SU-DHL-6 (cell line): Measurements from ENCODE around the gene NCKAP1.

Source experiments
- H2AFZ ChIP-seq: fragments of 200-600 bp; sonication (generic); 2 replicates; pipeline ENCODE4 v1.6.1; 2014; ENCODE audit warnings: low read depth, mild to moderate bottlenecking, moderate library complexity, mixed read lengths, antibody characterized with exemption, low read length; ENCODE audit not compliant: severe bottlenecking
- H3F3A ChIP-seq: fragments of 200-600 bp; shearing (Covaris generic); 2 replicates; pipeline ENCODE4 v1.6.0; 2016; ENCODE audit warnings: antibody characterized with exemption, mild to moderate bottlenecking; ENCODE audit not compliant: insufficient read depth
- H3K27ac ChIP-seq: fragments of 200-600 bp; sonication (generic); 2 replicates; pipeline ENCODE4 v1.5.1; 2016; ENCODE audit warnings: low read depth, mild to moderate bottlenecking, low read length, moderate library complexity, mixed read lengths
- H3K27me3 ChIP-seq: fragments of 200-600 bp; sonication (generic), shearing (Covaris generic); 2 replicates; pipeline ENCODE4 v1.6.0; 2014; ENCODE audit warnings: mild to moderate bottlenecking, low read length
- H3K36me3 ChIP-seq: fragments of 200-600 bp; sonication (generic); 2 replicates; pipeline ENCODE4 v1.6.1; 2014; ENCODE audit warnings: mild to moderate bottlenecking, low read length, mixed read lengths
- H3K4me2 ChIP-seq: fragments of 300-600, 200-600 bp; shearing (Covaris generic), sonication (generic); 2 replicates; pipeline ENCODE4 v1.6.0; 2014; ENCODE audit warnings: low read length, low read depth, mild to moderate bottlenecking; ENCODE audit not compliant: poor library complexity, severe bottlenecking
- H3K4me3 ChIP-seq: fragments of 200-600 bp; sonication (generic); 2 replicates; pipeline ENCODE4 v1.5.1; 2014; ENCODE audit warnings: antibody characterized with exemption, low read length, mild to moderate bottlenecking, mixed read lengths; ENCODE audit not compliant: insufficient read depth, poor library complexity, severe bottlenecking
- H3K79me2 ChIP-seq: fragments of 200-600 bp; sonication (generic); 2 replicates; pipeline ENCODE4 v1.6.1; 2014; ENCODE audit warnings: mild to moderate bottlenecking, low read length, moderate library complexity; ENCODE audit not compliant: insufficient read depth
- H3K9ac ChIP-seq: fragments of 200-600 bp; sonication (generic); 2 replicates; pipeline ENCODE4 v1.7.0; 2014; ENCODE audit warnings: mild to moderate bottlenecking, low read length
- H3K9me2 ChIP-seq: fragments of 200-600 bp; sonication (generic); replicated peaks from 2 replicates; pipeline ENCODE4 v1.6.1; 2014; ENCODE audit warnings: low read length; ENCODE audit not compliant: insufficient read depth
- H3K9me3 ChIP-seq: fragments of 200-600 bp; sonication (generic); 2 replicates; pipeline ENCODE4 v1.6.1; 2014; ENCODE audit warnings: low read length, mixed read lengths; ENCODE audit not compliant: insufficient read depth
- H4K20me1 ChIP-seq: fragments of 200-600 bp; sonication (generic); 2 replicates; pipeline ENCODE4 v1.6.1; 2014; ENCODE audit warnings: low read depth, mild to moderate bottlenecking, antibody characterized with exemption, low read length, moderate library complexity, mixed read lengths
- EZH2phosphoT487 ChIP-seq: fragments of 200-600 bp; sonication (generic), shearing (Covaris generic); conservative IDR thresholded peaks from 2 replicates; pipeline ENCODE4 v1.6.1; 2018; ENCODE audit warnings: mild to moderate bottlenecking, antibody characterized with exemption, low read length, moderate library complexity, mixed read lengths
- TF ChIP-seq, protein P1 (sequence below): fragments of 200-600 bp; sonication (generic); IDR thresholded peaks from one replicate; pipeline ENCODE4 v1.5.1; 2017; ENCODE audit warnings: antibody characterized with exemption, mild to moderate bottlenecking, low read length, moderate library complexity; ENCODE audit not compliant: insufficient read depth, poor library complexity, severe bottlenecking

NCKAP1 gene

GRCh38 chr2:182918961-182919652, 119.2 kb downstream of the NCKAP1 start:
- H3K9me3 ChIP-seq = no peaks in the 10 kb centered on the region

GRCh38 chr2:182917924-182918323, 120.3 kb downstream of the NCKAP1 start:
- no peaks in the 10 kb centered on the region for H3K9me2 ChIP-seq
- no peak overlapping the region for H3K4me2 ChIP-seq
- H3K9me3 ChIP-seq = no peaks in the 10 kb centered on the region
- TF ChIP-seq, protein P1, sequence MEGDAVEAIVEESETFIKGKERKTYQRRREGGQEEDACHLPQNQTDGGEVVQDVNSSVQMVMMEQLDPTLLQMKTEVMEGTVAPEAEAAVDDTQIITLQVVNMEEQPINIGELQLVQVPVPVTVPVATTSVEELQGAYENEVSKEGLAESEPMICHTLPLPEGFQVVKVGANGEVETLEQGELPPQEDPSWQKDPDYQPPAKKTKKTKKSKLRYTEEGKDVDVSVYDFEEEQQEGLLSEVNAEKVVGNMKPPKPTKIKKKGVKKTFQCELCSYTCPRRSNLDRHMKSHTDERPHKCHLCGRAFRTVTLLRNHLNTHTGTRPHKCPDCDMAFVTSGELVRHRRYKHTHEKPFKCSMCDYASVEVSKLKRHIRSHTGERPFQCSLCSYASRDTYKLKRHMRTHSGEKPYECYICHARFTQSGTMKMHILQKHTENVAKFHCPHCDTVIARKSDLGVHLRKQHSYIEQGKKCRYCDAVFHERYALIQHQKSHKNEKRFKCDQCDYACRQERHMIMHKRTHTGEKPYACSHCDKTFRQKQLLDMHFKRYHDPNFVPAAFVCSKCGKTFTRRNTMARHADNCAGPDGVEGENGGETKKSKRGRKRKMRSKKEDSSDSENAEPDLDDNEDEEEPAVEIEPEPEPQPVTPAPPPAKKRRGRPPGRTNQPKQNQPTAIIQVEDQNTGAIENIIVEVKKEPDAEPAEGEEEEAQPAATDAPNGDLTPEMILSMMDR = no peak
- TF ChIP-seq EZH2phosphoT487 = no peak
- H2AFZ ChIP-seq = no peak overlapping the region
- H3K27me3 ChIP-seq = no peaks in the 10 kb centered on the region
- H4K20me1 ChIP-seq = no peaks in the 10 kb centered on the region
- H3K9ac ChIP-seq = no peak overlapping the region
- no peaks in the 10 kb centered on the region for H3K36me3 ChIP-seq
- H3F3A ChIP-seq = no peaks in the 10 kb centered on the region
- H3K27ac ChIP-seq = no peak overlapping the region
- no peak overlapping the region for H3K4me3 ChIP-seq
- H3K79me2 ChIP-seq = no peaks in the 10 kb centered on the region

More at GRCh38 chr2:182918961-182919652, 119.2 kb downstream of the NCKAP1 start:
- Histone ChIP-seq H3F3A (no peaks in the 10 kb centered on the region), H3K9me2 (no peaks in the 10 kb centered on the region), H4K20me1 (no peaks in the 10 kb centered on the region), H3K4me3 (no peak overlapping the region), H3K9ac (no peak overlapping the region), H3K4me2 (no peak overlapping the region), H3K79me2 (no peaks in the 10 kb centered on the region), H3K27ac (no peak overlapping the region), H3K27me3 (no peaks in the 10 kb centered on the region), H2AFZ (no peak overlapping the region), H3K36me3 (no peaks in the 10 kb centered on the region)
- TF ChIP-seq, protein P1 = no peak
- no peak for TF ChIP-seq EZH2phosphoT487

DNA sequence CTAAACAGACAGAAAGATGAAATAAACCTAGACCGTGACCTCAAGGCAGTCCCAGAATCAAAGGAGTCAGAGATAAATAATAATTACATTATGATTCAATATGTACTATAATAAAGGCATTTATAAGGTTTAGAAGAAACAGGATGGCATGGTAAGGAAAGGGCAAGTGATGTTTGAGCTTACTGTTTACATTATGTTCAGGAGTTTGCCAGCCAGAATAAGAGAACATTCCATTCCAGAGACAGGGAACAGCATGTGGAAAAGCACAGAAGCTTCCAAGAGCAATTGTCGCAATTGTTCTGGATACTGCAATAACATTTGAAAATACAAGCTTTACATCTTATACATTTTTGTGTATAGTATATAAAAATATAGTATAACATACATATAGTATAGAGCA, 121.8 kb downstream of the NCKAP1 start:
- no peaks in the 10 kb centered on the region for H3F3A ChIP-seq
- H3K4me2 ChIP-seq = no peak overlapping the region
- H3K9ac ChIP-seq = no peak overlapping the region
- no peak overlapping the region for H3K4me3 ChIP-seq
- H3K9me3 ChIP-seq = no peaks in the 10 kb centered on the region
- no peaks in the 10 kb centered on the region for H4K20me1 ChIP-seq
- H3K79me2 ChIP-seq = no peaks in the 10 kb centered on the region
- no peak for TF ChIP-seq EZH2phosphoT487
- TF ChIP-seq, protein P1 = no peak
- H3K36me3 ChIP-seq = no peaks in the 10 kb centered on the region
- H2AFZ ChIP-seq = no peak overlapping the region
- H3K27me3 ChIP-seq = no peaks in the 10 kb centered on the region
- H3K27ac ChIP-seq = no peak overlapping the region
- no peaks in the 10 kb centered on the region for H3K9me2 ChIP-seq
